GM18907 (cell line): ENCODE results near the gene HOXB8.

Source experiments
- ATAC-seq: cut with Tn5 transposase; IDR thresholded peaks from one replicate; pipeline ENCODE4 v1.9.1; 2021; ENCODE audit warnings: mild to moderate bottlenecking, moderate library complexity; ENCODE audit not compliant: unreplicated experiment

Gene HOXB8

GRCh38 chr17:48624544-48625494 lies 9.7 kb upstream of the HOXB8 start:
- no peak for ATAC-seq

GRCh38 chr17:48624118-48624517 lies 9.0 kb upstream of the HOXB8 start:
- no peak for ATAC-seq

- ATAC-seq: no peak
These were observed 8.5 kb upstream of the HOXB8 start for GRCh38 chr17:48623583-48623982.

- ATAC-seq: no peak
These were observed 7.8 kb upstream of the HOXB8 start for GRCh38 chr17:48622857-48623256.

DNA sequence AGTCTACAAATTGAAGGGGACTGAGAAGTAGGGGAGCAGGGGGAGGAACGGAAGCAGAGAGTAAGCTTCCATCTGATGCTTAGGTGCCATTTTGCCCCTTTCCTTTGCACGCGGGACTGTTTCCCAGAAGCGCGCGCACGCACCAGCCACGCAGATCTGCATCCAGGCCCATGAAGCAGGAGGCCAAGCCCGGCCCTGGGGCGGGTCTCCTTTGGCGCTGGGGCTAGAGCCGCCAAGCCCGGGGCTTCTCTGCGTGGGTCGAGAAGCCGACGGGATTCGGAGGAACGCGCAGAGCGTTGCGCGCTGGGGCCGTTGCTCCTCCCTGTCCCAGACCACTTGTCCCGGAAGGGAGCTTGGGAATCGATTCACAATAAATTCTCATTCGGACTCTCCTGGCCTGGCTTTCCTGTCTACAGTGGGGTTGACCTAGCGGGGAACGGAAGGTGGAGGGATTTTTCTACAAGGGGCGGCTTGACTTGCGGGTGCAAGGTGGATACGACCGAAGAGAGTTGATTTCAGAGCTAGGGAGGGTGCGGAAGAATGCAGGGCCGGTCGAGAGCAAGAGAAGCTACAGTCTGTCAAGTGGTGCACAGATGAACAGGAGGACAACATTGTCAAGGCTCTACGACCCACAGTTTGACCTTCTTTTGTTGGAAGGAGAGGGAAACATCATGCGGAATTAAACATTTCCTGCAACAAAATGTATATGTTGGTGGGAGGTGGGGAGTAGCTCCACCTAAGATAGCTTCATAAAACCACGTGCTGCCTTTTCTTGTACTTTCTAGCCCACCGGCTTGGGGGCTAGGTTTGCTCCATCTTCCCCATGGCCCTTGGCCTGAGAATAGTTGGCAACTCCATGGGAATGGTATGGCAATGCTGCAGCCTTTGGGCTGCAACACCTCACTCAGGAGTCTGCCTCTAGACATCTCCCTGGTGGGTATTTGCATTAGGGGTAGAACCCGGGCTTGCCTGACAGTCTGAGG lies 6.6 kb upstream of the HOXB8 start:
- no peak for ATAC-seq

DNA sequence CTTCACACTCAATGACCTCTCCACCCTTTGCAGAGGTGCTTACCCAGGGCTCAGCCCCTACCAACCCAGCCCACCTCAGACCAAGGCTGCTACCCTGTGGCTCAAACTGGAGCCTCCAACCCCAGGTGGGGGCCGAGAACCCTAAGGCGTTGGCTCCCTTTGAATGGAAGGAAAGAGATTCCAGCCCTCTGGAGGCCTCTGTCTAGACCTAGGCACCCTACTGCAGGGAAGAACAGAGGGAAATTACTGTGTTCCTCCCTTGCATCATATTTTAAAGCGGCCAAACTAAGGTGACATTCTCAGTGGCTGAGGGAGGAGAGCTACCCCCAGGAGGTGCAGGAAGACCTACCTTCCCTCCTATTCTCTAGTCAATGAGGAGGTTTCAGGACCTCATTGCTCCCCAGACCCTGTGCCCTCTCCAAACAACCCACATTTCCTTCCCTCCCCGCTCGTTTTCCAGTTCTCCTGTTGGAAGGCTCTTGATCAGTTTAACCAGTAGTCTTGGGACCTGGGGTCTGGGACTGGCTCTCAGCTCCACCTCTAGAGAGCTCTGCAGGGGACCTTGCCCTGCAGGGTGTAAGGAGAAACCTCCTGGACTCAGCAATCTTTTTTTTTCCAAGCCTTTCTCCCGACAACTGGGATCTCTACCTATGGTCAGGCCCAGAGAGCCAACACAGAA lies 5.5 kb upstream of the HOXB8 start:
- ATAC-seq: no peak

GRCh38 chr17:48619826-48620449 lies 4.8 kb upstream of the HOXB8 start:
- ATAC-seq: no peak

DNA sequence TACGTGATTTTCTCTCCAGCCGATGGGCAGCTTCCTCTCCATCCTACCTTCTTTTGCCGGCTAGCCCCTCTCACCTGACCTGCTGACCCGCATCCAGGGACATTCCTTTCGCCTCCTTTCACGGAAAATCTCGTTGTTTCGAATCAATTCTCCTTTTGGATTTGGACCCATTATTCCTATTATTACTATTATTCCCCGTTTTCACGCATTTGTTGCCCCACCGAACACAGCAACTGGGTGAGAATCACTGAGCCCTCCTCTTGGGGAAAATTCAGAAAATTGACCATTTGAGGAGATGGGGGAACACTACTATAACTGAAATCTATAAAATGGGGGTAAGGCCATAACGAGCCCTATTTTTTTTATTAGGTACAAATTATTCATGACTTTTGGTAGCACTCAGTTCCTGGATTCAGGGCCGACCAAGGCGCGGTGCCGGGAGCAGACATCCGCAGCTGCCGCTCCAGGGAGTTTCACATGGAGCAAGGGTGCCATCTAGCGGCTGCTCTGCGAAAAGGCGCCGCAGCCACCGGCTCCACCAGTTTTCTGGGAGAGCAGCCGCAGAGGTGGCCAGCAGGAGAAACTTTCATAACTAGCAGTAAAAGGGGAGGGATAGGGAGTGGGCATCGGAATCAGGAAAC lies 3.3 kb upstream of the HOXB8 start:
- ATAC-seq: no peak

DNA sequence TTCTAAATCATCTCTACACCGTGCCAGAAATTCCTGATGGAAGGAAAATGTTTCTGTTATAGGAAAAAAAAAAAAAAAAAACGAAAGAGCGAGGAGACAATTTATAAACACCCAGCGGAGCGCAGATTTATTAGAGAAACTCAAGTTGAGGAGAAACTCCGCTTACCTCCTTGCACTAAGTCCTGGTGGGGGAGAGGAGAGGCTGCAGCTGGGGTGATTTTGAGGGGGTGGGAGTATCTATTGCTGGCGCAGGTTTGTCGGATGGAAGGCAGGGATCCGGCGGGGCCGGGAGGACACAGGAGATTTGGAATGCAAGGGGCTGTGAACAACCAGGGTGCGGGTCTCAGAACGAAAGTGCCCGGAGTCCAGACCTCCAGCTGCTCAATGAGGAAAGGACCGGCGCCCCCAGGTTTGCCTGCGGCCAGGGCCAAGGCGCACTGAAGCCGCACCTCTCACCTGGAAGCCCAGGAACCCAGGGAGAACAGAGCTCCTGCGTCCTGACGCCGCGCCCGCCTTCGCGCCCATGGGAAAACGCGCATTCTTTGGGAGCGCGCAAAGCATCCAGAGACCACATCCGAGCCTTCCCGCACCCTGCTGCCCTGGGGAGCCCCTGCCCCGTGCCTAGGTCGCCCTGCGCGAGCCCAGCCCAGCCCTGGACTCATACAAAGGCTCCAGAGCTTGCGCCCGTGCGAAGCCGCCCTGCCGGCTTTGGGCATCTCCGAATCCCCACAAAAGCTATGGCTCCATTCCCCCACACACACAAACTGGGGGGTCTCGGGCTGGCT lies 2.6 kb upstream of the HOXB8 start:
- no peak for ATAC-seq

DNA sequence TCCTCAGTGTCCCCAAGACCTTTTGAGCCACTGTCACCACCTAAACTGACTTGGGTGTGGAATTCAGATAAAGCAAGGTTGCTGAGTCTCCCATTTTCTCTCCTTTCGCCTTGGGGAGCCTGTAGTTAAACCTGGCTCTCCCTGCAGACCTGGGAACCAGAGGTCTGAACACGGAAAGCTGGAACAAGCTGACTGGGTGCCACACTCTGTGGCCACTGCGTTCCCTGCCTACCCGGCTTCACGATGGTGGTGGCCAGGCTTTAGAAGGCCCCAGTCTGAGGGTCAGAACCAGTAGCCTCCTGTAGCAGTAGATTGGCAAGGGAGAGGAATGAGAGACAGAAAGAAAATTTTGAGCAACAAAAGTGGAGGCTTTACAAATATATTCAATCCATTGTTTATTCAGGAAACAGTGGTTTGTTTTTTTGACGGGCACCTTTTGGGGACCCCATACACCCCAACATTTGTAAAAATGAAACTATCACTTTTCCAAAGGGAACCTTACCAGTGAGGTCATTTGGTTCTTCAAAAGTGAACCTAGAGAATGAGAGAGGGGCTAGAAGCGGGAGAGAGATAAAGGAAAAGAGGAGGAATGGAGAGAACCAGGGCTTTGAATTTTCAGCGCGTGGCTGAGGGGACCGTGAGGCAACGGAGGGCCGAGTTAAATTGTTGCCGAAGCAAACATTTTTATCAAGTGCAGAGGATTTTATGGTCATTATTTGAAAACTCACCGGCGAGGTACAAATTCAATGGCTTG lies 1.8 kb upstream of the HOXB8 start:
- no peak for ATAC-seq

DNA sequence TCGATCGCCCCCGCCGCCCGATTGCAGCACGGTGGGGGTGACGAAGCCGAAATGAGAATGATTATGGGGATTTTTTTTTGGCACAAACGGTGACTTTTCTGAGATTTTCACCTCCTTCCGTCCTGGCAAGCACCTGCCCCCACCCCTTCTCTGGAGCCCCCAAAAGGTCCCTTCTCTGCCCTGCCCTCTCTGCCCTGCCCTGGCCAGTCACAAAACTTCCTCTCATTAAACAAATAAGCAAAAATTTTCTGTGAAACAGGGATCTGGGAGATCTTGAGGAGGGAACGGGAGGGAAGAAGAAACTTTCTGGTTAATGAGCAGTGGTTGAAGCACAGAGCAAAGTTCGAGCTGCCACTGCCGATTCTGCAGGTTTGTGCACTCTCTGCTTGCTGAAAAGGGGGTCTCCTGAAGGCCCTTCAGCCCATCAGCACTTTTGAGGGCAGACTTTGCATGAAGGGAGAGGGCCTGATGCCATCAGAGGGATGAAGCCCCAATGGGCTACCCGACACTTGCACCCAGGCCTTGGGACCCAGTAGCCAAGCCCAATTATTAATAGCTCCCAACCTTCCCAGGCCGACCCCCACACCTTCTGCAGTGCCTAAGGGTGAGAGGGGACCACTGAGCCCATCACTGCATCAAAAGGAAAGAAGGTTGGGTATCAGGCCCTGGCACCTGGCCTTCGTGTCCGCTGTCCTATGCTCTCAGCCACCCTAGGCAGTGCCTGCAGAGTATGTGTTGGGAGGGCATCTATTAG lies 1.0 kb upstream of the HOXB8 start:
- no peak for ATAC-seq

DNA sequence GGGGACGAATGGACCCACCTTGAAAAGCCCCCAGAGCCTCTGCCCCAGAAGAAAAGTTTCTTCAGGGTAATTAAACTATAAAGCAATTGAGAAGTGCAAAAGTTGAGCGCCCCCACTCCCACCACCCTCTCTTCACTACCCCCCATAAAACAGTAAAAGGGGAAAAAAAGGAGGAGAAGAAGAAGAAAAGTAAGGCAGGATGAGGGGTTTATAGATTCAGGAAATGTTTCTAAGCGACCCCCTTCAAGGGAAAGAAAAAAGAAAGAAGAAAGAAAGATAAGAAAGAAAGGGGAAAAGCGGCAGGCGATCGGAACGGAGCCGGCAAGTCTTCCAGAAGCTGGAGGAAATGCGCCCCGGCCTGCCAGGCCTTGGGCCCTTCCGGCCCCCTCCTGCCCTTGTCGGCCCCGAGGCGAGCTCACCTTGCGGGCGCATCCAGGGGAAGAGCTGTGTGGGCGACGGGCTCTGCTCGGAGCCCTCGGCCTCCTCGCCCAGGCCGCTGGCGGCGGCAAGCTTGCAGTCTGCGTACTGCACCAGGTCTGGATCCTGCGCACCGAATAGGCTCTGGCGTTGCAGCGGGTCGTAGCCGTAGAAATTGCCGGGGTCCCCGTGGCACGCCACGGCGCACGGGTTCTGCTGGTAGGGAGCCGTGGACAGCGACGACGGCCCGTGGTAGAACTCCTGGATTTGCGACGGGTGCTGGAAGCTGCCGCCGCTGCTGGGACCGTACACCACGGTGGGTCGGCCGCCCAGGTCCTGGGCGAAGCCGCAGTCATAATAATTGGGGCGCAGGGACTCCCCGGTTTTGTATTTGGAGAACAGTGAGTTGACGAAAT lies 1.0 kb downstream of the HOXB8 start:
- ATAC-seq: no peak

GRCh38 chr17:48612854-48613691 lies 2.0 kb downstream of the HOXB8 start:
- ATAC-seq: no peak

DNA sequence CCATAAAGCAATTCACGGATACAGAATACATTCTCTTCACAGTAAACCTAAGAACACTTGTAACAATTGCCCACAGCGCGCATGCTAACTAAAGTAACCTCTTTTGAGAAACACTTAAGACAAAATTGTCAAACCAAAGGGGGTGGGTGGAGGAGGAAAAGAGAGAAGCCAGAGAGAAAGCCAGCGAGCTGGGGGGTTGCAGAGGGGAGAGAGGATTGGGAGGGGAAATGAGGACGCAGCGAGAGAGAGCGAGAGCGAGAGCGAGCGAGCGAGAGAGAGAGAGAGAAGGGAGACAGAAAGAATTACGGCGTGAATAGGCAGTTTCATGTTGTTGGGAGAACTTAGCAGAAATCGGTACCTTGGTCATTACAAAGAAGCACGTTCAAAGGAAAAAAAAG lies 2.6 kb downstream of the HOXB8 start:
- ATAC-seq: no peak

DNA sequence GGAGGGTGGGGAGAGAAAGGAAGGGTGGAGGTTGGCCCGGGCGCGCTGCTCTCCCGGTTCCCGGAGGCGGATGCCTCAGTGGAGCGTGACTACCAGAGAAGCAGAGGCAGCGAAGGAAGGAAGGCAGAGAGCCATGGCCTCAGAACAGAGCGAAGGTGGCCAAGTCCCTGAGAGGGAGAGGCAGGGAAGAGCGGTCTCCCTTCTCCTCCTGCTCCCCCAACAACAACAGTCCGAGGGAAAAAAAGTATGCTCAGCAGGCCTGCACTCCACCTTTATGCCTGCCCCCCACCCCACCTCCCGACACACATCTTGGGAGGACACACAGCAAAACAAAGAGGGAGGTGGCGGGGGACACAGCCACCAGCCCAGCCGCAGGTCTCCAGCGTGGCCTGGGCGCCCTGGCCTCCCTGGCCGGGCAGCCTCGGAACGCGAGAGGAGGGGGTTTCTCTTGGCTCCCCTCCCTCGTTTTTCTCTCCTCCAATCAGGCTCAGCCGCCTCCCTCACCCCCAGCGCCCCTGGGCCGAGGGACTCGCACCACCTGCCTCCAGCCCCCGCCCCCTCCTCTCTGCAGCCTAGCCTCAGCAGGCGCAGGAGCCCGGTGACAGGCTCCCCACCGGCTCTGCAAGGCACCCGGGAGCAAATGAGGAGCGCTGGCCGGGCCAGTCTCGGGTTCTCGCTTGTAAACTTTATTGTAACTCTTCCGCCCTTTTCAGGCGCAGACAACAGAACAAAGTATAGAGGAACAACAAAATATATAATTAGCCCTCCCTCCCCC lies 3.2 kb downstream of the HOXB8 start:
- ATAC-seq: no peak
